Panc1 (cell line): ENCODE data around the gene ADCY3. TPM values are rescaled to one million over a fixed set of nuclear protein-coding genes. Genes with fewer than 3 reads are reported as not detected.

Experiments
- ATAC-seq: fragments of 200-7000 bp; cut with Tn5 transposase; 2 replicates; pipeline ENCODE4 v1.9.1; 2020; ENCODE audit warnings: mild to moderate bottlenecking, moderate library complexity
- BruUV-seq: library from RNA; stranded (reverse); fragments of 400-500 nt; replicated peaks from 2 replicates; lab custom pipeline; 2021; lab: Mats Ljungman, UMichigan
- CTCF ChIA-PET: fragments of 300-600 bp; sonication (Branson Sonifier 250); formaldehyde crosslinking; loops from one replicate; lab custom pipeline; 2022; ENCODE audit warnings: antibody characterized with exemption; lab: Charles Lee
- POLR2A ChIA-PET: fragments of 300-600 bp; sonication (Branson Sonifier 250); formaldehyde crosslinking; loops from one replicate; lab custom pipeline; 2022; ENCODE audit warnings: antibody characterized with exemption; lab: Charles Lee
- DNase-seq: peaks from one replicate; pipeline ENCODE4 v3.0.0-alpha.2; 2010; ENCODE audit warnings: low read depth, low spot score
- H3K27ac ChIP-seq: 2 replicates; pipeline ENCODE4 v1.5.1; 2011; ENCODE audit warnings: mild to moderate bottlenecking, low read length, inconsistent platforms
- H3K27me3 ChIP-seq: fragments of 200-500 bp; sonication (Bioruptor generic); 2 replicates; pipeline ENCODE4 v1.6.0; 2014; ENCODE audit warnings: low read length, inconsistent platforms; ENCODE audit not compliant: control insufficient read depth, insufficient read depth
- H3K36me3 ChIP-seq: fragments of 200-500 bp; sonication (Bioruptor generic); 2 replicates; pipeline ENCODE4 v1.5.1; 2014; ENCODE audit warnings: inconsistent platforms, mild to moderate bottlenecking, low read length, moderate library complexity; ENCODE audit not compliant: control insufficient read depth, insufficient read depth
- H3K4me1 ChIP-seq: 2 replicates; pipeline ENCODE4 v1.5.1; 2011; ENCODE audit warnings: inconsistent platforms, mild to moderate bottlenecking, low read length, moderate library complexity; ENCODE audit not compliant: control insufficient read depth, insufficient read depth
- H3K4me3 ChIP-seq, 2 experiments: 2 replicates each; pipeline ENCODE4 v1.5.1; 2011 to 2012; ENCODE audit warnings: low read depth in 2 of 2, low read length in 2 of 2, mild to moderate bottlenecking in 2 of 2, inconsistent platforms in 1 of 2, moderate library complexity in 1 of 2
- H3K9me3 ChIP-seq: fragments of 200-500 bp; sonication (Bioruptor generic); 2 replicates; pipeline ENCODE4 v1.5.1; 2014; ENCODE audit warnings: low read depth, mild to moderate bottlenecking, inconsistent platforms, low read length, moderate library complexity; ENCODE audit not compliant: control insufficient read depth, insufficient read depth
- CTCF ChIP-seq: fragments of 450-650 bp; IDR thresholded peaks from 2 replicates; pipeline ENCODE4 v1.5.1; 2017; ENCODE audit warnings: mild to moderate bottlenecking
- POLR2AphosphoS5 ChIP-seq: IDR thresholded peaks from 2 replicates; pipeline ENCODE4 v1.6.1; 2012; ENCODE audit warnings: mild to moderate bottlenecking, low read depth, low read length, moderate library complexity
- REST ChIP-seq, 2 experiments: IDR thresholded peaks; 2 replicates each; pipeline ENCODE4 v1.6.1; 2011 to 2012; ENCODE audit warnings: low read depth in 2 of 2, control low read depth in 1 of 2, low read length in 1 of 2, mild to moderate bottlenecking in 1 of 2, moderate library complexity in 1 of 2; ENCODE audit not compliant: insufficient read depth in 1 of 2
- SIN3A ChIP-seq: IDR thresholded peaks from 2 replicates; pipeline ENCODE4 v1.6.1; 2012; ENCODE audit warnings: low read depth, mild to moderate bottlenecking, low read length, moderate library complexity, borderline replicate concordance; ENCODE audit not compliant: insufficient read depth
- TCF7L2 ChIP-seq: IDR thresholded peaks from 2 replicates; pipeline ENCODE4 v1.6.1; 2011; ENCODE audit warnings: mild to moderate bottlenecking, low read depth, low read length, inconsistent platforms
- in situ Hi-C: cut with HindIII; loops from 2 replicates; pipeline ENCODE4 v1.10.0; 2016; ENCODE audit warnings: low sequenced_read_pairs, low pct_unique_long_range_greater_than_20kb
- intact Hi-C: fragments of 100-400 bp; cut with micrococcal nuclease; formaldehyde crosslinking; loops from one replicate; pipeline ENCODE4 v1.10.0; 2022; ENCODE audit not compliant: unreplicated experiment
- total RNA-seq: library from RNA; stranded (reverse); gene quantifications from one replicate; pipeline ENCODE4 v1.2.1, GENCODE V29; 2021; ENCODE audit not compliant: unreplicated experiment

ADCY3 gene
- total RNA-seq, 1 experiment from 2014 or later = 34.1 TPM

GRCh38 chr2:24840962-24841945 is 78.8 kb downstream of the ADCY3 start:
- Histone ChIP-seq H3K9me3 (no peaks in the 10 kb centered on the region), H3K27ac (no peak overlapping the region), H3K4me1 (no peaks in the 10 kb centered on the region), H3K36me3 (no peaks in the 10 kb centered on the region), H3K27me3 (no peaks in the 10 kb centered on the region), H3K4me3 (no peak overlapping the region)
- ChIA-PET CTCF (no interaction called here), POLR2A (no interaction called here)
- in situ Hi-C loops = no loop called here
- TF ChIP-seq TCF7L2 = no peak
- TF ChIP-seq REST (IDR thresholded peaks at IDR 0.05; ENCODE audit: insufficient read depth in 1 of 2, low read depth in 2 of 2, low read length in 1 of 2) = no peak
- no peak for TF ChIP-seq CTCF
- TF ChIP-seq POLR2AphosphoS5 = no peak
- no peak for TF ChIP-seq SIN3A
- intact Hi-C loops = no loop called here
- no peak; the same call in 1 of the 2 replicates for ATAC-seq
- no TSS peak for BruUV-seq
- DNase-seq = no peak

GRCh38 chr2:24840164-24840869 is 79.7 kb downstream of the ADCY3 start:
- no TSS peak for BruUV-seq
- ATAC-seq (no peak), DNase-seq (no peak)
- Histone ChIP-seq H3K27ac (no peak overlapping the region), H3K36me3 (no peaks in the 10 kb centered on the region), H3K4me1 (no peaks in the 10 kb centered on the region), H3K27me3 (no peaks in the 10 kb centered on the region), H3K4me3 (no peak overlapping the region), H3K9me3 (no peaks in the 10 kb centered on the region)
- intact Hi-C loops (no loop called here), in situ Hi-C loops (no loop called here)
- ChIA-PET CTCF (no interaction called here), POLR2A (no interaction called here)
- TF ChIP-seq CTCF (no peak), TCF7L2 (no peak), SIN3A (no peak), POLR2AphosphoS5 (no peak), REST (IDR thresholded peaks at IDR 0.05; ENCODE audit: insufficient read depth in 1 of 2, low read depth in 2 of 2, low read length in 1 of 2) (no peak)
